ENCODE measurements around the gene MEI1.

GRCh38 chr22:41826430-41827383 is 127.4 kb downstream of the MEI1 start:
- TF ChIP-seq POLR2A (IDR thresholded peaks at IDR 0.05; ENCODE audit: low read depth, low read length): no peak
- no peak for TF ChIP-seq CTCF (conservative IDR thresholded peaks at IDR 0.05; ENCODE audit: low read depth, low read length)
- TF ChIP-seq RFX5 (IDR thresholded peaks at IDR 0.05; ENCODE audit: low read depth, low read length): no peak
- TF ChIP-seq MXI1 (IDR thresholded peaks at IDR 0.05; ENCODE audit: borderline replicate concordance, low read depth, low read length): no peak
- TF ChIP-seq ELK1 (IDR thresholded peaks at IDR 0.05; ENCODE audit: borderline replicate concordance, low read depth, low read length): no peak
- TF ChIP-seq RAD21 (IDR thresholded peaks at IDR 0.05; ENCODE audit: low read length): no peak
